Liver (tissue), 9 donors: ENCODE data around the gene IRAK1. TPM values are rescaled to one million over a fixed set of nuclear protein-coding genes. Genes with fewer than 3 reads are reported as not detected.

ENCODE experiments used
- DNase-seq: peaks from one replicate; pipeline ENCODE4 v3.0.0-alpha.2; 2017; ENCODE audit warnings: low spot score
- H3K27ac ChIP-seq, 2 donors: one replicate each; pipeline ENCODE4 v1.7.0; 2013; ENCODE audit warnings: inconsistent platforms in 2 of 2, low read length in 2 of 2, control low read depth in 1 of 2, low read depth in 1 of 2, mild to moderate bottlenecking in 1 of 2
- H3K27me3 ChIP-seq, 4 donors: one replicate each; pipeline versions ENCODE4 v1.6.1 to v1.7.0; 2013; ENCODE audit warnings: low read length in 3 of 4, inconsistent platforms in 1 of 4, mild to moderate bottlenecking in 1 of 4, moderate library complexity in 1 of 4; ENCODE audit not compliant: control insufficient read depth in 4 of 4, insufficient read depth in 4 of 4
- H3K36me3 ChIP-seq, 4 donors: one replicate each; pipeline versions ENCODE4 v1.6.1 to v1.7.0; 2013; ENCODE audit warnings: low read length in 3 of 4, mild to moderate bottlenecking in 3 of 4, low read depth in 1 of 4, moderate library complexity in 1 of 4; ENCODE audit not compliant: control insufficient read depth in 4 of 4, insufficient read depth in 3 of 4
- H3K4me1 ChIP-seq, 4 donors: one replicate each; pipeline versions ENCODE4 v1.6.1 to v1.7.0; 2013; ENCODE audit warnings: low read length in 3 of 4, mild to moderate bottlenecking in 3 of 4, moderate library complexity in 1 of 4; ENCODE audit not compliant: control insufficient read depth in 4 of 4, insufficient read depth in 4 of 4
- H3K4me3 ChIP-seq, 3 donors: one replicate each; pipeline versions ENCODE4 v1.6.1 to v1.7.0; 2013; ENCODE audit warnings: low read length in 3 of 3, control low read depth in 1 of 3, low read depth in 1 of 3, mild to moderate bottlenecking in 1 of 3
- H3K9ac ChIP-seq, 2 donors: one replicate each; pipeline ENCODE4 v1.7.0; 2013; ENCODE audit warnings: low read length in 2 of 2, mild to moderate bottlenecking in 2 of 2, moderate library complexity in 2 of 2, control low read depth in 1 of 2, low read depth in 1 of 2
- H3K9me3 ChIP-seq, 4 donors: one replicate each; pipeline versions ENCODE4 v1.6.1 to v1.7.0; 2013; ENCODE audit warnings: low read length in 3 of 4; ENCODE audit not compliant: control insufficient read depth in 4 of 4
- EGR1 ChIP-seq, 2 donors: IDR thresholded peaks; 2 replicates each; pipeline ENCODE4 v1.6.1; 2016 to 2018; ENCODE audit warnings: antibody characterized with exemption in 2 of 2, low read depth in 2 of 2
- FOXA1 ChIP-seq: IDR thresholded peaks from 2 replicates; pipeline ENCODE4 v1.6.1; 2016; ENCODE audit warnings: antibody characterized with exemption
- FOXA2 ChIP-seq: IDR thresholded peaks from 2 replicates; pipeline ENCODE4 v1.6.1; 2016; ENCODE audit warnings: antibody characterized with exemption
- GABPA ChIP-seq, 2 donors: IDR thresholded peaks in 1 of 2; conservative IDR thresholded peaks in 1 of 2; 2 replicates each; pipeline ENCODE4 v1.6.1; 2016; ENCODE audit warnings: antibody characterized with exemption in 2 of 2, mild to moderate bottlenecking in 1 of 2, moderate library complexity in 1 of 2
- HNF4G ChIP-seq: IDR thresholded peaks from 2 replicates; pipeline ENCODE4 v1.6.1; 2016; ENCODE audit warnings: antibody characterized with exemption
- NR2F2 ChIP-seq: IDR thresholded peaks from 2 replicates; pipeline ENCODE4 v1.6.1; 2016; ENCODE audit warnings: antibody characterized with exemption
- RAD21 ChIP-seq, 2 donors: IDR thresholded peaks; 2 replicates each; pipeline ENCODE4 v1.6.1; 2016; ENCODE audit warnings: antibody characterized with exemption in 2 of 2, mild to moderate bottlenecking in 2 of 2
- REST ChIP-seq: IDR thresholded peaks from 2 replicates; pipeline ENCODE4 v1.6.1; 2016; ENCODE audit warnings: antibody characterized with exemption, mild to moderate bottlenecking
- SP1 ChIP-seq: IDR thresholded peaks from 2 replicates; pipeline ENCODE4 v1.6.1; 2018; ENCODE audit warnings: antibody characterized with exemption, mild to moderate bottlenecking
- YY1 ChIP-seq: IDR thresholded peaks from 2 replicates; pipeline ENCODE4 v1.6.1; 2016; ENCODE audit warnings: antibody characterized with exemption, mild to moderate bottlenecking
- ZBTB33 ChIP-seq: IDR thresholded peaks from 2 replicates; pipeline ENCODE4 v1.6.1; 2016; ENCODE audit warnings: antibody characterized with exemption
- WGBS: extraction: QIAGEN DNeasy Blood & Tissue Kit; methylation state at CpG from one replicate; pipeline ENCODE4 v1.1.7; 2013; 5-methylcytosine and 5-hydroxymethylcytosine counted together
- polyA plus RNA-seq, 2 donors: library from polyadenylated mRNA; stranded (reverse) in 1 of 2; unstranded in 1 of 2; fragments of 200-250 nt in 1 of 2; fragments of >200 nt in 1 of 2; fragmentation: Nextera tagmentation in 1 of 2; extraction: Ambion mirVana in 1 of 2; gene quantifications; one replicate each; pipeline versions ENCODE4 v1.2.1 to v1.2.3, GENCODE V29; 2013 to 2015
- total RNA-seq, 2 donors: library from RNA; depleted of rRNA; stranded (reverse); fragments of >200 nt; gene quantifications; one replicate each; pipeline ENCODE4 v1.2.3, GENCODE V29; 2014
- TF ChIP-seq, protein P1 (sequence below): IDR thresholded peaks from 2 replicates; pipeline ENCODE4 v1.6.1; 2016; ENCODE audit warnings: antibody characterized with exemption
- donor health status: healthy.
- donor health status: healthy.
- donor health status: healthy.
- donor health status: healthy.
- donor health status: healthy.

The IRAK1 gene
- total and polyA plus RNA-seq, 4 donors: 17.6 to 55.8 (median 27.4) TPM

GRCh38 chrX:154046940-154047610 is 27.4 kb upstream of the IRAK1 start:
- Histone ChIP-seq H3K27ac (peak overlapping the region in 1 of 2 donors; percentile 54), H3K4me1 (peaks cover 7 to 26% (median 21%) of the 10 kb centered on the region in 4 donors), H3K4me3 (no peak overlapping the region), H3K9me3 (no peaks in the 10 kb centered on the region), H3K27me3 (no peaks in the 10 kb centered on the region), H3K9ac (no peak overlapping the region), H3K36me3 (no peaks in the 10 kb centered on the region)
- DNase-seq: no peak
- TF ChIP-seq HNF4G (no peak), REST (no peak), SP1 (no peak), FOXA2 (no peak), YY1 (no peak), GABPA (IDR thresholded peaks at IDR 0.05 in 1 of 2, conservative IDR thresholded peaks at IDR 0.05 in 1 of 2) (no peak), FOXA1 (no peak), EGR1 (IDR thresholded peaks at IDR 0.05; ENCODE audit: low read depth in 2 of 2) (no peak), ZBTB33 (no peak)
- TF ChIP-seq, protein P1, sequence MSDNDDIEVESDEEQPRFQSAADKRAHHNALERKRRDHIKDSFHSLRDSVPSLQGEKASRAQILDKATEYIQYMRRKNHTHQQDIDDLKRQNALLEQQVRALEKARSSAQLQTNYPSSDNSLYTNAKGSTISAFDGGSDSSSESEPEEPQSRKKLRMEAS: no peak
- WGBS: 73% methylated on average over 4 of the region's 4 CpGs

DNA sequence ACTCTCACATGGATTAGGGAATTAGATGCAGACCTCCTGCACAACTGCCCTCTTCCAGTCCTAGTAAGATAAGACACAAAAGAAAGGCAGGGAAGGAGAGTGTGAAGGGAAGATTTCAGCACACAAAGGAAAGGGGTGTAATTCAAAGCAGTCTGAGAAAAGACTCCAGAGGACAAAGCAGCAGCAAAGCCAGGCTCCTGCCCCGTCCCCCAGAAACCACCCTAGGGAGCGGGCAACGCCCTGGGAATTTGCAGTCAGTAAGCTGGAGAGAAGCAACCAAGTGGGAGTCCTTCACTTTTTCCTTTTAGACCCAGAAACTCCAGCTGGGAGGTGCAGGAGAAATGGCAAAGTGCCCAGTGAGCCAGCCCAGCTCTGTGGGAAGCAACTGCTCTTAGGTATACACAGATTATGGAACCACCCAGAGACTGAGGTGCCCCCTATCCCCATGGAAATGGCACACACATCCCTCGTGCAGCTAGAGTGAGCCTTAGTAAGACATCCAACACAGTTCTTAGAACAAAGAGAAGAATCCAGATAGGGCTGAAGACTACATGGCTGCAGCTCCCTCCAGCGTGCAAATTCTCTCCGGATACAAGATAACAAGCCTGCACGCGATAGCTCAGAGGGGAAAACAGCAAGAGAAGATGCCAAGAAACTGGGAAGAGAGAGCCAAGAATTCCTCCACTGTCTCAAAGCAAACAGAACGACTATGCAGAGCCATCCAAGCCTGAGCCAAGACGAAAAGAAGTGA is 26.5 kb upstream of the IRAK1 start:
- DNase-seq: no peak
- Histone ChIP-seq H3K4me3 (no peak overlapping the region), H3K9ac (no peak overlapping the region), H3K9me3 (no peaks in the 10 kb centered on the region), H3K36me3 (no peaks in the 10 kb centered on the region), H3K4me1 (peaks cover 7 to 26% (median 19%) of the 10 kb centered on the region in 4 donors), H3K27me3 (no peaks in the 10 kb centered on the region), H3K27ac (peak overlapping the region in 1 of 2 donors; percentile 7)
- 67% methylated on average over 10 of the region's 10 CpGs for WGBS
- TF ChIP-seq NR2F2 (no peak), ZBTB33 (no peak), RAD21 (IDR thresholded peaks at IDR 0.05) (peak; percentile 32 to 35)
